Testis (tissue), 3 donors: ENCODE data around the gene SHTN1. TPM values are rescaled to one million over a fixed set of nuclear protein-coding genes. Genes with fewer than 3 reads are reported as not detected.
A peak's percentile ranks its signal among the peaks of the same experiment; 100 is the strongest.

Experiments
- DNase-seq: peaks from one replicate; pipeline ENCODE4 v3.0.0-alpha.2; 2019
- H3K27ac ChIP-seq, 2 donors: fragments of 200-600 bp; sonication (generic); one replicate each; pipeline ENCODE4 v1.5.1; 2019
- H3K27me3 ChIP-seq: fragments of 200-600 bp; sonication (generic); one replicate; pipeline ENCODE4 v1.5.1; 2019
- H3K36me3 ChIP-seq: fragments of 200-600 bp; sonication (generic); one replicate; pipeline ENCODE4 v1.5.1; 2017; ENCODE audit warnings: low read depth; ENCODE audit errors: missing control alignments
- H3K4me1 ChIP-seq: fragments of 200-600 bp; sonication (generic); one replicate; pipeline ENCODE4 v1.5.1; 2019
- H3K4me3 ChIP-seq, 2 donors: fragments of 200-600 bp; sonication (generic); one replicate each; pipeline ENCODE4 v1.5.1; 2017 to 2019
- H3K9me3 ChIP-seq: fragments of 200-600 bp; sonication (generic); one replicate; pipeline ENCODE4 v1.5.1; 2017
- CTCF ChIP-seq, 3 experiments: fragments of 450-650 bp in 2 of 3; fragments of 200-600 bp in 1 of 3; sonication (generic) in 1 of 3; IDR thresholded peaks; one replicate each; pipeline ENCODE4 v1.5.1; 2016 to 2019; ENCODE audit warnings: antibody characterized with exemption in 3 of 3, mild to moderate bottlenecking in 2 of 3, moderate library complexity in 1 of 3
- POLR2A ChIP-seq: fragments of 450-650 bp; IDR thresholded peaks from one replicate; pipeline ENCODE4 v1.6.1; 2017; ENCODE audit warnings: antibody characterized with exemption, mild to moderate bottlenecking, moderate library complexity
- WGBS, 2 donors: methylation state at CpG; one replicate each; pipeline ENCODE4 v1.1.5; 2018; 5-methylcytosine and 5-hydroxymethylcytosine counted together
- intact Hi-C: fragments of 100-400 bp; cut with DNase I; formaldehyde crosslinking; loops from one replicate; pipeline ENCODE4 v1.15.1; 2023; ENCODE audit warnings: low total_unique reads
- polyA plus RNA-seq: library from polyadenylated mRNA; stranded (reverse); fragments of 350-450 nt; fragmentation: Illumina TruSeq; extraction: RNeasy Lipid Tissue Mini Kit (QIAGEN cat#74804); gene quantifications from one replicate; pipeline ENCODE4 v1.2.3, GENCODE V29; 2014; ENCODE audit warnings: low read depth, low replicate concordance; ENCODE audit not compliant: insufficient read depth
- total RNA-seq, 2 donors: library from RNA; depleted of rRNA; stranded (reverse); fragments of >200 nt; gene quantifications; one replicate each; pipeline ENCODE4 v1.2.3, GENCODE V29; 2016

Gene SHTN1
- total and polyA plus RNA-seq, 3 donors from 2014 or later = 21.9 to 77.3 (median 71.0) TPM

GRCh38 chr10:117003336-117003735, 1.7 kb downstream of the SHTN1 start:
- Histone ChIP-seq H3K27me3 (no peaks in the 10 kb centered on the region), H3K36me3 (no peaks in the 10 kb centered on the region), H3K27ac (no peak overlapping the region), H3K4me1 (no peaks in the 10 kb centered on the region), H3K4me3 (peak overlapping the region in 1 of 2 donors; percentile 78), H3K9me3 (no peaks in the 10 kb centered on the region)
- intact Hi-C loops = no loop called here
- TF ChIP-seq POLR2A (no peak), CTCF (IDR thresholded peaks at IDR 0.05) (no peak)
- WGBS, 2 donors = 47 to 74% methylated on average over 6 of the region's 6 CpGs
- no peak for DNase-seq

- H3K27me3 ChIP-seq = no peaks in the 10 kb centered on the region
- H3K27ac ChIP-seq = no peak overlapping the region
- no peak for TF ChIP-seq POLR2A
- TF ChIP-seq CTCF (IDR thresholded peaks at IDR 0.05) = no peak
- H3K4me3 ChIP-seq = no peak overlapping the region
- intact Hi-C loops = no loop called here
- no peaks in the 10 kb centered on the region for H3K4me1 ChIP-seq
- DNase-seq = no peak
- H3K9me3 ChIP-seq = no peaks in the 10 kb centered on the region
- no peaks in the 10 kb centered on the region for H3K36me3 ChIP-seq
These were observed 2.8 kb downstream of the SHTN1 start for GRCh38 chr10:117002206-117002605.

- Histone ChIP-seq H3K4me3 (no peak overlapping the region), H3K36me3 (no peaks in the 10 kb centered on the region), H3K4me1 (no peaks in the 10 kb centered on the region), H3K27ac (no peak overlapping the region), H3K27me3 (no peaks in the 10 kb centered on the region), H3K9me3 (no peaks in the 10 kb centered on the region)
- WGBS, 2 donors = 81 to 83% methylated on average over 2 of the region's 2 CpGs
- no peak for DNase-seq
- intact Hi-C loops = no loop called here
- TF ChIP-seq POLR2A = no peak
- no peak for TF ChIP-seq CTCF (IDR thresholded peaks at IDR 0.05)
These were observed 3.8 kb downstream of the SHTN1 start for GRCh38 chr10:117001144-117001543.

GRCh38 chr10:117000580-117000979, 4.4 kb downstream of the SHTN1 start:
- 79 to 81% methylated on average over 2 of the region's 2 CpGs for WGBS, 2 donors
- Histone ChIP-seq H3K4me1 (no peaks in the 10 kb centered on the region), H3K4me3 (no peak overlapping the region), H3K27me3 (no peaks in the 10 kb centered on the region), H3K9me3 (no peaks in the 10 kb centered on the region), H3K27ac (no peak overlapping the region), H3K36me3 (no peaks in the 10 kb centered on the region)
- TF ChIP-seq POLR2A (no peak), CTCF (IDR thresholded peaks at IDR 0.05) (no peak)
- DNase-seq = no peak
- intact Hi-C loops = no loop called here

GRCh38 chr10:116998172-116998571, 6.8 kb downstream of the SHTN1 start:
- 96 to 97% methylated on average over 4 of the region's 4 CpGs for WGBS, 2 donors
- Histone ChIP-seq H3K4me3 (no peak overlapping the region), H3K4me1 (no peaks in the 10 kb centered on the region), H3K36me3 (no peaks in the 10 kb centered on the region), H3K27me3 (no peaks in the 10 kb centered on the region), H3K27ac (no peak overlapping the region), H3K9me3 (no peaks in the 10 kb centered on the region)
- TF ChIP-seq POLR2A (no peak), CTCF (IDR thresholded peaks at IDR 0.05) (no peak)
- DNase-seq = no peak
- intact Hi-C loops = no loop called here
